Measurements from ENCODE around the gene FBXO44.

FBXO44 gene

GRCh38 chr1:11620405-11620804 lies 34.3 kb upstream of the FBXO44 start:
- H3K4me3 ChIP-seq (ENCODE audit: low read depth, low read length), result no peak overlapping the region
- H3K36me3 ChIP-seq (ENCODE audit: control insufficient read depth in 2 of 2, insufficient read depth in 1 of 2, low read length in 2 of 2), result no peaks in the 10 kb centered on the region
- ChIA-PET POLR2A (no interaction called here), CTCF (interaction anchor here (0.6 kb wide), 1 partner anchor 13 kb away, joined by 4 read pairs; no protein-coding TSS in a partner anchor)
- H3K4me1 ChIP-seq (ENCODE audit: control insufficient read depth, insufficient read depth, low read length), result no peaks in the 10 kb centered on the region
- H3K9me3 ChIP-seq (ENCODE audit: control insufficient read depth, insufficient read depth, low read depth, low read length), result no peaks in the 10 kb centered on the region
- no peak overlapping the region for H3K27ac ChIP-seq (ENCODE audit: extremely low read depth, low read depth, low read length)
- TF ChIP-seq ZXDB (tag by site-specific recombination; IDR thresholded peaks at IDR 0.05), result no peak
- no peak for TF ChIP-seq REPIN1 (tag by site-specific recombination; IDR thresholded peaks at IDR 0.05; ENCODE audit: low read depth)
- no peak for TF ChIP-seq ZSCAN23 (tag by site-specific recombination; IDR thresholded peaks at IDR 0.05)
- TF ChIP-seq HOXA7 (CRISPR knock-in tag; IDR thresholded peaks at IDR 0.05; ENCODE audit: borderline replicate concordance), result no peak
- TF ChIP-seq REST (tag by site-specific recombination; IDR thresholded peaks at IDR 0.05), result no peak
- no peak for TF ChIP-seq SP2 (tag by site-specific recombination; IDR thresholded peaks at IDR 0.05)

- ChIA-PET POLR2A (no interaction called here), CTCF (interaction anchor here (0.6 kb wide), 1 partner anchor 13 kb away, joined by 4 read pairs; no protein-coding TSS in a partner anchor)
- Histone ChIP-seq H3K36me3 (ENCODE audit: control insufficient read depth in 2 of 2, insufficient read depth in 1 of 2, low read length in 2 of 2) (no peaks in the 10 kb centered on the region), H3K27ac (ENCODE audit: extremely low read depth, low read depth, low read length) (no peak overlapping the region), H3K4me3 (ENCODE audit: low read depth, low read length) (no peak overlapping the region), H3K4me1 (ENCODE audit: control insufficient read depth, insufficient read depth, low read length) (no peaks in the 10 kb centered on the region), H3K9me3 (ENCODE audit: control insufficient read depth, insufficient read depth, low read depth, low read length) (no peaks in the 10 kb centered on the region)
- TF ChIP-seq TCF7L2 (IDR thresholded peaks at IDR 0.05; ENCODE audit: borderline replicate concordance, low read depth, low read length) (no peak), OSR2 (tag by site-specific recombination; IDR thresholded peaks at IDR 0.05) (no peak), ZNF398 (tag by site-specific recombination; IDR thresholded peaks at IDR 0.05) (no peak), PRDM2 (tag by site-specific recombination; IDR thresholded peaks at IDR 0.05; ENCODE audit: borderline replicate concordance) (no peak), ZBTB20 (tag by site-specific recombination; IDR thresholded peaks at IDR 0.05) (no peak), ZNF140 (tag by site-specific recombination; IDR thresholded peaks at IDR 0.05) (no peak), ZNF596 (tag by site-specific recombination; IDR thresholded peaks at IDR 0.05) (no peak)
Observed at GRCh38 chr1:11620924-11621323, 33.8 kb upstream of the FBXO44 start.
